ENCODE measurements around the gene MSANTD2. TPM values are rescaled to one million over a fixed set of nuclear protein-coding genes. Genes with fewer than 3 reads are reported as not detected.
A peak's percentile ranks its signal among the peaks of the same experiment; 100 is the strongest.

Gene MSANTD2
- total and polyA plus RNA-seq, 2 of the 4 experiments (the other 2 are of a cell fraction): 5.0 to 6.0 TPM

DNA sequence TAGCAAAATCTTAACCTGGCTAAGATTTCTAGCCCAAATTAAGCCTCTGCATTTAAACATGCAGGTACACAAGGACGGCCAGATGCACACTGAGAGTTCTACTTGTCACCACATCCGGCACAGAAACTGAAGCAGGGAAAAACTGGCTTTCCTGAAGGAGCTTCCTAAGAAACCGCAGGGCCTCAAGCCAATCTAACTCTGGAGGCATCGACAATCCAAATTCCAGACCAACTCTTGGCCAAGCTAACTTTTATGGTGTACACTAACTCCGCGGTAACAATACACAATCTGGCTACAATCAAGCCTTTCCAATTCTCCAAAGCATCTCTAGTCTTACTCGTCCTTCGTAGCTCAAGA lies 1.2 kb downstream of the MSANTD2 start:
- in situ Hi-C loops (cut with MboI; ENCODE audit: low sequenced_read_pairs): no loop called here
- peak overlapping the region; percentile 90 for H3K27ac ChIP-seq (ENCODE audit: insufficient read depth, low read length)
- peaks cover 4% of the 10 kb centered on the region for H3K4me1 ChIP-seq (ENCODE audit: control insufficient read depth, insufficient read depth, low read length)
- no peak overlapping the region for H2AK5ac ChIP-seq (ENCODE audit: low read depth, low read length)
- H3K9ac ChIP-seq (ENCODE audit: low read depth, low read length): peak overlapping the region; percentile 82
- H2BK5ac ChIP-seq (ENCODE audit: low read depth, low read length, poor library complexity, severe bottlenecking): peak overlapping the region; percentile 46
- H2BK15ac ChIP-seq (ENCODE audit: low read depth, low read length): no peak overlapping the region
- H3K79me1 ChIP-seq (ENCODE audit: low read depth in 1 of 2, low read length in 2 of 2): peaks cover 7 to 23% of the 10 kb centered on the region in 2 experiments
- H2BK20ac ChIP-seq (ENCODE audit: low read depth, low read length): no peak overlapping the region
- H2BK120ac ChIP-seq (ENCODE audit: low read depth, low read length): no peak overlapping the region
- H3K36me3 ChIP-seq (ENCODE audit: control insufficient read depth, insufficient read depth, low read length): no peaks in the 10 kb centered on the region
- no peaks in the 10 kb centered on the region for H3K9me3 ChIP-seq (ENCODE audit: control insufficient read depth, insufficient read depth, low read length)
- H4K8ac ChIP-seq (ENCODE audit: low read depth in 2 of 2, low read length in 2 of 2): no peak overlapping the region; a peak in 1 of 4 replicates
- intact Hi-C loops (cut with micrococcal nuclease): no loop called here
- H2AK9ac ChIP-seq (replicated peaks; ENCODE audit: low read depth, low read length, poor library complexity): peak overlapping the region; percentile 76
- dilution Hi-C loops (cut with HindIII; ENCODE audit: low sequenced_read_pairs, unreplicated experiment): no loop called here
- CTCF ChIA-PET: interaction anchor here (0.6 to 1.4 kb wide), 5 partner anchors 13 to 39 kb away, joined by 3 to 5 read pairs (median 3); no protein-coding TSS in a partner anchor
- H3K4me2 ChIP-seq (ENCODE audit: low read depth, low read length): peak overlapping the region; percentile 99
- BruUV-seq (replicated peaks): no TSS peak
- peak overlapping the region; percentile 66 for H3K23ac ChIP-seq (ENCODE audit: low read depth, low read length)
- H3K18ac ChIP-seq (ENCODE audit: low read depth, low read length): 0 out of 2 replicates have a peak overlapping the region, but pooled peaks have one; percentile 20
- H3K9me1 ChIP-seq (ENCODE audit: insufficient read depth, low read length): no peaks in the 10 kb centered on the region
- peak; percentile 77 for DNase-seq
- H3K4me3 ChIP-seq (ENCODE audit: insufficient read depth, low read depth, low read length): peak overlapping the region; percentile 68
- POLR2A ChIA-PET (ENCODE audit: unreplicated experiment): no interaction called here
- H4K91ac ChIP-seq (ENCODE audit: insufficient read depth, low read depth, low read length): no peak overlapping the region
- H3K4ac ChIP-seq (ENCODE audit: low read depth, low read length): peak overlapping the region; percentile 24
- H4K5ac ChIP-seq (ENCODE audit: low read depth, low read length): peak overlapping the region; percentile 31; the same call in 1 of the 2 replicates
- H3K14ac ChIP-seq (replicated peaks; ENCODE audit: low read depth, low read length): no peak overlapping the region
- no peaks in the 10 kb centered on the region for H3K27me3 ChIP-seq (ENCODE audit: control insufficient read depth, insufficient read depth, low read length)
- H3K56ac ChIP-seq (ENCODE audit: extremely low read depth, insufficient read depth, low read length): 0 out of 2 replicates have a peak overlapping the region, but pooled peaks have one; percentile 19
- H4K20me1 ChIP-seq (ENCODE audit: insufficient read depth, low read length): peaks cover 34% of the 10 kb centered on the region
- 0 out of 2 replicates have a peak, but pooled peaks have one; percentile 2 for ATAC-seq (ENCODE audit: low read depth)
- WGBS, 2 experiments (ENCODE audit: extremely low coverage in 2 of 2, insufficient read length in 1 of 2): 0% methylated on average over 3 of the region's 8 CpGs; no CpG with 5 or more reads in 1 of the 2 experiments
- no peak for TF ChIP-seq RFX5 (IDR thresholded peaks at IDR 0.05; ENCODE audit: low read depth, low read length)
- TF ChIP-seq POLR2A (IDR thresholded peaks at IDR 0.05; ENCODE audit: low read depth, low read length): no peak
- no peak for TF ChIP-seq RAD21 (IDR thresholded peaks at IDR 0.05; ENCODE audit: low read length)
- TF ChIP-seq CEBPB (IDR thresholded peaks at IDR 0.05; ENCODE audit: low read depth, low read length): no peak
- TF ChIP-seq MAZ (IDR thresholded peaks at IDR 0.05; ENCODE audit: borderline replicate concordance, low read depth, low read length): no peak
- TF ChIP-seq RCOR1 (IDR thresholded peaks at IDR 0.05; ENCODE audit: insufficient replicate concordance, low read length): no peak
- peak overlapping the region; percentile 100 for H2AFZ ChIP-seq (replicated peaks; ENCODE audit: low read length, poor library complexity)
